BJ (cell line): Measurements from ENCODE around the gene HMCN1. TPM values are rescaled to one million over a fixed set of nuclear protein-coding genes. Genes with fewer than 3 reads are reported as not detected.

Experiments
- CTCF ChIA-PET: fragments of 350-600 bp; formaldehyde crosslinking; extraction: SDS; loops from one replicate; lab custom pipeline; 2021; ENCODE audit warnings: antibody characterized with exemption, inconsistent platforms; lab: Yijun Ruan, JAX
- POLR2A ChIA-PET: fragments of 300-600 bp; sonication (Branson Sonifier 250); formaldehyde crosslinking; extraction: SDS; loops from one replicate; lab custom pipeline; 2021; ENCODE audit warnings: antibody characterized with exemption; lab: Charles Lee
- DNase-seq: peaks from one replicate; pipeline ENCODE4 v3.0.0-alpha.2; 2011; ENCODE audit warnings: low read depth
- H3K27me3 ChIP-seq: 2 replicates; pipeline ENCODE4 v1.6.0; 2011; ENCODE audit warnings: low read length; ENCODE audit not compliant: control insufficient read depth, insufficient read depth
- H3K36me3 ChIP-seq: 2 replicates; pipeline ENCODE4 v1.5.1; 2011; ENCODE audit warnings: low read length; ENCODE audit not compliant: control insufficient read depth, insufficient read depth
- H3K4me3 ChIP-seq: 2 replicates; pipeline ENCODE4 v1.5.1; 2011; ENCODE audit warnings: low read depth, mild to moderate bottlenecking, control low read depth, low read length
- CTCF ChIP-seq: IDR thresholded peaks from 2 replicates; pipeline ENCODE4 v1.5.1; 2011; ENCODE audit warnings: low read depth, mild to moderate bottlenecking, control low read depth, inconsistent platforms, low read length, moderate library complexity; ENCODE audit not compliant: insufficient read depth
- polyA plus RNA-seq: library from polyadenylated mRNA; depleted of rRNA; stranded (reverse); fragments of >200 nt; gene quantifications from 2 replicates; pipeline ENCODE4 v1.2.3, GENCODE V29; 2011

The HMCN1 gene
- polyA plus RNA-seq, 1 experiment, result 13.3 TPM

- POLR2A ChIA-PET, result no interaction called here
- no peak for TF ChIP-seq CTCF
- Histone ChIP-seq H3K36me3 (no peaks in the 10 kb centered on the region), H3K4me3 (no peak overlapping the region), H3K27me3 (no peaks in the 10 kb centered on the region)
- CTCF ChIA-PET, result no interaction called here
- DNase-seq, result no peak
Measured at GRCh38 chr1:185795181-185795580, 61.0 kb downstream of the HMCN1 start.

GRCh38 chr1:185798505-185798904 is 64.3 kb downstream of the HMCN1 start:
- no peak for DNase-seq
- Histone ChIP-seq H3K27me3 (no peaks in the 10 kb centered on the region), H3K36me3 (no peaks in the 10 kb centered on the region), H3K4me3 (no peak overlapping the region)
- ChIA-PET POLR2A (no interaction called here), CTCF (interaction anchor here (1.3 kb wide), 1 partner anchor 15 kb away, joined by 3 read pairs; no protein-coding TSS in a partner anchor)
- TF ChIP-seq CTCF, result no peak

GRCh38 chr1:185803241-185803640 is 69.0 kb downstream of the HMCN1 start:
- DNase-seq, result no peak

GRCh38 chr1:185804206-185804605 is 70.0 kb downstream of the HMCN1 start:
- Histone ChIP-seq H3K27me3 (no peaks in the 10 kb centered on the region), H3K36me3 (no peaks in the 10 kb centered on the region), H3K4me3 (no peak overlapping the region)
- DNase-seq, result no peak
- TF ChIP-seq CTCF, result no peak
- ChIA-PET POLR2A (no interaction called here), CTCF (no interaction called here)

More at GRCh38 chr1:185803241-185803640, 69.0 kb downstream of the HMCN1 start:
- no peak overlapping the region for H3K4me3 ChIP-seq
- TF ChIP-seq CTCF, result no peak
- H3K36me3 ChIP-seq, result no peaks in the 10 kb centered on the region
- H3K27me3 ChIP-seq, result no peaks in the 10 kb centered on the region
- ChIA-PET CTCF (no interaction called here), POLR2A (no interaction called here)

GRCh38 chr1:185804608-185805007 is 70.4 kb downstream of the HMCN1 start:
- no peak overlapping the region for H3K4me3 ChIP-seq
- TF ChIP-seq CTCF, result no peak
- DNase-seq, result no peak
- H3K36me3 ChIP-seq, result no peaks in the 10 kb centered on the region
- H3K27me3 ChIP-seq, result no peaks in the 10 kb centered on the region
- ChIA-PET POLR2A (no interaction called here), CTCF (no interaction called here)
